Ishikawa (cell line): ENCODE data around the gene AZU1.

Source experiments
- CEBPB ChIP-seq: IDR thresholded peaks from 2 replicates; pipeline ENCODE4 v1.6.1; 2012
- CREB1 ChIP-seq: IDR thresholded peaks from 2 replicates; pipeline ENCODE4 v1.6.1; 2012; ENCODE audit warnings: low read depth
- EGR1 ChIP-seq: IDR thresholded peaks from 2 replicates; pipeline ENCODE4 v1.6.1; 2012
- NFIC ChIP-seq: IDR thresholded peaks from 2 replicates; pipeline ENCODE4 v1.6.1; 2012
- RAD21 ChIP-seq: IDR thresholded peaks from 2 replicates; pipeline ENCODE4 v1.6.1; 2012; ENCODE audit warnings: low read depth
- TAF1 ChIP-seq: IDR thresholded peaks from 2 replicates; pipeline ENCODE4 v1.6.1; 2012; ENCODE audit warnings: low read depth, mild to moderate bottlenecking
- TCF12 ChIP-seq: IDR thresholded peaks from 2 replicates; pipeline ENCODE4 v1.6.1; 2012; ENCODE audit warnings: low read depth
- YY1 ChIP-seq: IDR thresholded peaks from 2 replicates; pipeline ENCODE4 v1.6.1; 2012; ENCODE audit warnings: low read depth
- TF ChIP-seq, protein P1 (sequence below): IDR thresholded peaks from 2 replicates; pipeline ENCODE4 v1.6.1; 2012; ENCODE audit warnings: low read depth, mild to moderate bottlenecking
- TF ChIP-seq, protein P2 (sequence below): IDR thresholded peaks from 2 replicates; pipeline ENCODE4 v1.6.1; 2012
- TF ChIP-seq, protein P3 (sequence below): IDR thresholded peaks from 2 replicates; pipeline ENCODE4 v1.6.1; 2012

DNA sequence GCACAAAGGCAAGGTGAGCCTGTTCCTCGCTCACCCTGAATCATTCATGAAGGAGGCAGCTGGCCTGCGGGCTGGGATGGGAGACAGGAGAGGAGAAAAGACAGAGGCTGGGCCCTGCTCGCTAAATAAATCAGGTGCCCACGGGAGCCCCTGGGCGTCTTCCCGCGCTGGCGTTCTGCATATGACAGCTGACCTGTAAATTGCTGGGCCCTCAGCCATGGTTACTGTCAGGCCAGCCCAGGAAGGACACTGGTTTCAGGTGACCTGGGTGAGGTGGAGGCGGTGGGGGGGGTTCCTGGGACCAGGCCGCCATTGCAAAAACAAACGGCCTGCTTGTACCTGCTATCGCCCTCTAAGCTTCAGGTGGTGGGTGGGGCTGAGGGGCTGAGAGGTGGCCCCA is 33.8 kb upstream of the AZU1 start:
- TF ChIP-seq, protein P1, sequence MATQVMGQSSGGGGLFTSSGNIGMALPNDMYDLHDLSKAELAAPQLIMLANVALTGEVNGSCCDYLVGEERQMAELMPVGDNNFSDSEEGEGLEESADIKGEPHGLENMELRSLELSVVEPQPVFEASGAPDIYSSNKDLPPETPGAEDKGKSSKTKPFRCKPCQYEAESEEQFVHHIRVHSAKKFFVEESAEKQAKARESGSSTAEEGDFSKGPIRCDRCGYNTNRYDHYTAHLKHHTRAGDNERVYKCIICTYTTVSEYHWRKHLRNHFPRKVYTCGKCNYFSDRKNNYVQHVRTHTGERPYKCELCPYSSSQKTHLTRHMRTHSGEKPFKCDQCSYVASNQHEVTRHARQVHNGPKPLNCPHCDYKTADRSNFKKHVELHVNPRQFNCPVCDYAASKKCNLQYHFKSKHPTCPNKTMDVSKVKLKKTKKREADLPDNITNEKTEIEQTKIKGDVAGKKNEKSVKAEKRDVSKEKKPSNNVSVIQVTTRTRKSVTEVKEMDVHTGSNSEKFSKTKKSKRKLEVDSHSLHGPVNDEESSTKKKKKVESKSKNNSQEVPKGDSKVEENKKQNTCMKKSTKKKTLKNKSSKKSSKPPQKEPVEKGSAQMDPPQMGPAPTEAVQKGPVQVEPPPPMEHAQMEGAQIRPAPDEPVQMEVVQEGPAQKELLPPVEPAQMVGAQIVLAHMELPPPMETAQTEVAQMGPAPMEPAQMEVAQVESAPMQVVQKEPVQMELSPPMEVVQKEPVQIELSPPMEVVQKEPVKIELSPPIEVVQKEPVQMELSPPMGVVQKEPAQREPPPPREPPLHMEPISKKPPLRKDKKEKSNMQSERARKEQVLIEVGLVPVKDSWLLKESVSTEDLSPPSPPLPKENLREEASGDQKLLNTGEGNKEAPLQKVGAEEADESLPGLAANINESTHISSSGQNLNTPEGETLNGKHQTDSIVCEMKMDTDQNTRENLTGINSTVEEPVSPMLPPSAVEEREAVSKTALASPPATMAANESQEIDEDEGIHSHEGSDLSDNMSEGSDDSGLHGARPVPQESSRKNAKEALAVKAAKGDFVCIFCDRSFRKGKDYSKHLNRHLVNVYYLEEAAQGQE, result no peak
- TF ChIP-seq TAF1 (no peak), CEBPB (no peak), RAD21 (no peak), EGR1 (no peak), CREB1 (no peak), NFIC (no peak), YY1 (no peak), TCF12 (no peak)
- TF ChIP-seq, protein P2, sequence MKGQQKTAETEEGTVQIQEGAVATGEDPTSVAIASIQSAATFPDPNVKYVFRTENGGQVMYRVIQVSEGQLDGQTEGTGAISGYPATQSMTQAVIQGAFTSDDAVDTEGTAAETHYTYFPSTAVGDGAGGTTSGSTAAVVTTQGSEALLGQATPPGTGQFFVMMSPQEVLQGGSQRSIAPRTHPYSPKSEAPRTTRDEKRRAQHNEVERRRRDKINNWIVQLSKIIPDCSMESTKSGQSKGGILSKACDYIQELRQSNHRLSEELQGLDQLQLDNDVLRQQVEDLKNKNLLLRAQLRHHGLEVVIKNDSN, result no peak
- TF ChIP-seq, protein P3, sequence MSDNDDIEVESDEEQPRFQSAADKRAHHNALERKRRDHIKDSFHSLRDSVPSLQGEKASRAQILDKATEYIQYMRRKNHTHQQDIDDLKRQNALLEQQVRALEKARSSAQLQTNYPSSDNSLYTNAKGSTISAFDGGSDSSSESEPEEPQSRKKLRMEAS, result no peak
